ENCODE results near the gene STK24.

DNA sequence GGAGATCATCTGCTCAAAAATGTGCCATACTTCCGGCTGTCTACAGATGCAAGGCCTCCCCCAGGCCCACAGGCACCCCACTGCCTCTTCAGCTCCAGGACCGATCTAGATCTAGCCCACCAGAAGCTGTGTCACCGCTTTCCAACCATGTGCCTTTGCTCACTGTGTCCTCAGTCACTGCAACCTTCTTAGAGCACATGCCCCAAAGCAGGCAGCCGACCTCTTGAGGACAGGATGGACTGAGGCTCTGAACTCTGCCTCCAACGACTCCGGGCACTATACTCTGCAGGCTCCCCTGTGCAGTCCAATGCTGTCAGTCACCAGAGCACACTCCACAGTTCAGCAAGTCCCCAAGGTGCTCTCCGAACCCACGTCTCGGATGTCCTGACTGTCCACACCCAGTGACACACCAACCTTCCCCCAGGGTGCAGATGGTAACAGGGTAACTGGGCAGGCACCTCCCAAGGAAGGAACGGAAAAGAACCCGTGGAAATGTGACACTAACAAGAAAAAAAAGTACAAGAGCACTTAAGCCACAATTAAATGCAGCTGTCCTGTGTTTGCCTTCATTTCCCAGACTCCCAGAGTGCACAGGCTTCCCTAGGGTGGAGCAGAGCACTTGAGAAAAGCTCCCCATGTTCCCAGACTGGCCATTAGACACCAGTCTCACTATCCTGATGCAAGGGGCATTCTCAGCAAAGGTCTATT lies 4.8 kb downstream of the STK24 start:
- TF ChIP-seq TP53 (CRISPR knock-in tag; IDR thresholded peaks at IDR 0.05) (no peak), HOXA7 (CRISPR knock-in tag; IDR thresholded peaks at IDR 0.05) (no peak), FOSL2 (IDR thresholded peaks at IDR 0.05) (no peak), FOSL2 (CRISPR knock-in tag; IDR thresholded peaks at IDR 0.05) (no peak), POLR2A (IDR thresholded peaks at IDR 0.05; ENCODE audit: low read length) (no peak), SMC3 (IDR thresholded peaks at IDR 0.05) (no peak), CEBPB (IDR thresholded peaks at IDR 0.05) (no peak)
- TF ChIP-seq, protein P1, sequence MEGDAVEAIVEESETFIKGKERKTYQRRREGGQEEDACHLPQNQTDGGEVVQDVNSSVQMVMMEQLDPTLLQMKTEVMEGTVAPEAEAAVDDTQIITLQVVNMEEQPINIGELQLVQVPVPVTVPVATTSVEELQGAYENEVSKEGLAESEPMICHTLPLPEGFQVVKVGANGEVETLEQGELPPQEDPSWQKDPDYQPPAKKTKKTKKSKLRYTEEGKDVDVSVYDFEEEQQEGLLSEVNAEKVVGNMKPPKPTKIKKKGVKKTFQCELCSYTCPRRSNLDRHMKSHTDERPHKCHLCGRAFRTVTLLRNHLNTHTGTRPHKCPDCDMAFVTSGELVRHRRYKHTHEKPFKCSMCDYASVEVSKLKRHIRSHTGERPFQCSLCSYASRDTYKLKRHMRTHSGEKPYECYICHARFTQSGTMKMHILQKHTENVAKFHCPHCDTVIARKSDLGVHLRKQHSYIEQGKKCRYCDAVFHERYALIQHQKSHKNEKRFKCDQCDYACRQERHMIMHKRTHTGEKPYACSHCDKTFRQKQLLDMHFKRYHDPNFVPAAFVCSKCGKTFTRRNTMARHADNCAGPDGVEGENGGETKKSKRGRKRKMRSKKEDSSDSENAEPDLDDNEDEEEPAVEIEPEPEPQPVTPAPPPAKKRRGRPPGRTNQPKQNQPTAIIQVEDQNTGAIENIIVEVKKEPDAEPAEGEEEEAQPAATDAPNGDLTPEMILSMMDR (IDR thresholded peaks at IDR 0.05): no peak

Data from A549 (cell line).